A172 (cell line): ENCODE measurements around the gene RTBDN. TPM values are rescaled to one million over a fixed set of nuclear protein-coding genes. Genes with fewer than 3 reads are reported as not detected.
A peak's percentile ranks its signal among the peaks of the same experiment; 100 is the strongest.
"Not testable (repeated sequence)": the region's sequence is repeated elsewhere in the genome, so short reads cannot be mapped to it uniquely, and the experiment has no call there.

Experiments used
- DNase-seq: peaks from one replicate; pipeline ENCODE4 v3.0.0-alpha.2; 2015; ENCODE audit warnings: low spot score
- total RNA-seq: library from RNA; depleted of rRNA; stranded (reverse); fragments of >200 nt; shearing (Covaris generic); gene quantifications from 2 replicates; pipeline ENCODE4 v1.2.3, GENCODE V29; 2014

RTBDN gene
- total RNA-seq, 1 experiment from 2014 or later = not detected

GRCh38 chr19:12825254-12826131, 8.9 kb downstream of the RTBDN start:
- peak; percentile 40 for DNase-seq

- peak; percentile 48 for DNase-seq
Measured at GRCh38 chr19:12821761-12822160, 12.6 kb downstream of the RTBDN start.

- DNase-seq = not testable (repeated sequence)
Measured at GRCh38 chr19:12817810-12818209, 16.6 kb downstream of the RTBDN start.

GRCh38 chr19:12817188-12817587, 17.2 kb downstream of the RTBDN start:
- DNase-seq = not testable (repeated sequence)

- DNase-seq = no peak
Measured at GRCh38 chr19:12815088-12815487, 19.3 kb downstream of the RTBDN start.

GRCh38 chr19:12806242-12807081, 27.9 kb downstream of the RTBDN start, which contains the start of gene RNASEH2A:
TSS of gene RNASEH2A (plus strand) at chr19:12806584. CDS start at chr19:12806674, 90 bp downstream.
- DNase-seq = peak; percentile 81

- no peak for DNase-seq
Measured at GRCh38 chr19:12804051-12804450, 30.3 kb downstream of the RTBDN start.

- no peak for DNase-seq
Measured at GRCh38 chr19:12802267-12803106, 31.9 kb downstream of the RTBDN start.

GRCh38 chr19:12801466-12802266, 32.7 kb downstream of the RTBDN start, which contains the start of the genes PRDX2 and THSD8:
TSS of gene PRDX2 (minus strand) at chr19:12801800. CDS start at chr19:12801261, 539 bp downstream.
TSS of gene THSD8 (plus strand) at chr19:12802069. CDS start at chr19:12802072, 3 bp downstream.
- DNase-seq = no peak

- DNase-seq = no peak
Measured at GRCh38 chr19:12800923-12801465, 33.4 kb downstream of the RTBDN start.

GRCh38 chr19:12800466-12800770, 34.0 kb downstream of the RTBDN start:
- DNase-seq = no peak

GRCh38 chr19:12799742-12800465, 34.5 kb downstream of the RTBDN start:
- no peak for DNase-seq

GRCh38 chr19:12797607-12798006, 36.8 kb downstream of the RTBDN start:
- DNase-seq = not testable (repeated sequence)

GRCh38 chr19:12797141-12797587, 37.2 kb downstream of the RTBDN start:
- no peak for DNase-seq

GRCh38 chr19:12796146-12797071, 38.0 kb downstream of the RTBDN start:
- peak; percentile 73 for DNase-seq

- no peak for DNase-seq
Measured at GRCh38 chr19:12794971-12795381, 39.4 kb downstream of the RTBDN start.

GRCh38 chr19:12794196-12794941, 40.0 kb downstream of the RTBDN start:
- DNase-seq = peak; percentile 35
